SIG-M5 treated with dmso at 0.1 percent for 504 hours (cell line): ENCODE data around the gene CLDN14.

ENCODE experiments used
- DNase-seq: peaks from one replicate; lab custom pipeline; 2025; ENCODE audit not compliant: unreplicated experiment; lab: John Stamatoyannopoulos, UW

CLDN14 gene

GRCh38 chr21:36436829-36437744, 42.8 kb downstream of the CLDN14 start:
- DNase-seq = peak; percentile 70

GRCh38 chr21:36434144-36434543, 45.8 kb downstream of the CLDN14 start:
- no peak for DNase-seq

GRCh38 chr21:36433059-36433709, 46.7 kb downstream of the CLDN14 start:
- no peak for DNase-seq

- DNase-seq = no peak
Measured at GRCh38 chr21:36431252-36431651, 48.7 kb downstream of the CLDN14 start.

GRCh38 chr21:36430841-36431240, 49.1 kb downstream of the CLDN14 start:
- DNase-seq = no peak

GRCh38 chr21:36429947-36430546, 49.9 kb downstream of the CLDN14 start:
- peak; percentile 60 for DNase-seq

- no peak for DNase-seq
Measured at GRCh38 chr21:36428761-36429432, 51.0 kb downstream of the CLDN14 start.

- no peak for DNase-seq
Measured at GRCh38 chr21:36427502-36427901, 52.4 kb downstream of the CLDN14 start.

- no peak for DNase-seq
Measured at GRCh38 chr21:36425286-36425685, 54.6 kb downstream of the CLDN14 start.

- DNase-seq = no peak
Measured at GRCh38 chr21:36424592-36424991, 55.3 kb downstream of the CLDN14 start.

GRCh38 chr21:36423771-36424433, 56.0 kb downstream of the CLDN14 start:
- DNase-seq = no peak

GRCh38 chr21:36422279-36423098, 57.4 kb downstream of the CLDN14 start:
- DNase-seq = peak; percentile 64

GRCh38 chr21:36420571-36421339, 59.2 kb downstream of the CLDN14 start:
- no peak for DNase-seq

GRCh38 chr21:36419996-36420395, 59.9 kb downstream of the CLDN14 start:
- DNase-seq = peak; percentile 68

- no peak for DNase-seq
Measured at GRCh38 chr21:36419241-36419640, 60.7 kb downstream of the CLDN14 start.

GRCh38 chr21:36415375-36415774, 64.5 kb downstream of the CLDN14 start:
- no peak for DNase-seq

- no peak for DNase-seq
Measured at GRCh38 chr21:36412916-36413315, 67.0 kb downstream of the CLDN14 start.

GRCh38 chr21:36411301-36411700, 68.6 kb downstream of the CLDN14 start:
- no peak for DNase-seq
